ENCODE measurements around the gene SAMD9L. TPM values are rescaled to one million over a fixed set of nuclear protein-coding genes. Genes with fewer than 3 reads are reported as not detected.

SAMD9L gene
- total RNA-seq, 1 experiment from 2014 or later = not detected

- H2AK5ac ChIP-seq (ENCODE audit: insufficient read length, low read length) = no peak overlapping the region
These were observed 16.6 kb upstream of the SAMD9L start for GRCh38 chr7:93164766-93165165.

More at GRCh38 chr7:93164766-93165165, 16.6 kb upstream of the SAMD9L start:
- no peaks in the 10 kb centered on the region for H3K27me3 ChIP-seq (ENCODE audit: insufficient read depth, low read length)
- no peaks in the 10 kb centered on the region for H3K9me3 ChIP-seq (ENCODE audit: control insufficient read depth, low read depth, low read length)
- Mint-ChIP-seq H3K4me1 (no peaks in the 10 kb centered on the region), H3K27ac (no peak overlapping the region), H3K36me3 (ENCODE audit: insufficient read depth in 1 of 3, low read depth in 3 of 3) (no peaks in the 10 kb centered on the region), H3K4me3 (no peak overlapping the region), H3K27me3 (ENCODE audit: low read depth) (peaks cover 34% of the 10 kb centered on the region), H3K9me3 (no peaks in the 10 kb centered on the region)
- H2BK15ac ChIP-seq (ENCODE audit: low read depth, low read length) = no peak overlapping the region
- no peak overlapping the region for H4K8ac ChIP-seq (replicated peaks; ENCODE audit: insufficient read length, low read depth, low read length)
- no peak overlapping the region for H3K27ac ChIP-seq (ENCODE audit: insufficient read length, low read depth, low read length)
- H2BK5ac ChIP-seq (ENCODE audit: insufficient read length, low read length) = no peak overlapping the region
- H3K14ac ChIP-seq (ENCODE audit: insufficient read depth, low read length) = no peak overlapping the region
- H3K23ac ChIP-seq (ENCODE audit: insufficient read length, low read depth, low read length) = no peak overlapping the region
- H3K4ac ChIP-seq (ENCODE audit: low read depth, low read length) = no peak overlapping the region
- no peak for DNase-seq
- H3K4me1 ChIP-seq (ENCODE audit: insufficient read depth, low read length) = no peaks in the 10 kb centered on the region
- no CpG with 5 or more reads among the region's 2 CpGs for WGBS (ENCODE audit: extremely low coverage, insufficient read length, low lambda C conversion rate)
- H3K18ac ChIP-seq (ENCODE audit: insufficient read length, low read depth, low read length) = no peak overlapping the region
- H3K23me2 ChIP-seq (ENCODE audit: insufficient read length, low read depth, low read length, poor library complexity, severe bottlenecking) = no peaks in the 10 kb centered on the region
- H2BK12ac ChIP-seq (ENCODE audit: insufficient read length, low read depth, low read length) = no peak overlapping the region
- no peak overlapping the region for H3K9ac ChIP-seq (ENCODE audit: extremely low read depth, insufficient read length, low read length)
- no peak for TF ChIP-seq CTCF (conservative IDR thresholded peaks at IDR 0.05)
- no peak overlapping the region for H2BK20ac ChIP-seq (ENCODE audit: low read depth, low read length, poor library complexity, severe bottlenecking)
- H4K91ac ChIP-seq (ENCODE audit: insufficient read length, low read depth, low read length) = no peak overlapping the region
- H4K5ac ChIP-seq (ENCODE audit: insufficient read length, low read depth, low read length) = no peak overlapping the region
- H3T11ph ChIP-seq (ENCODE audit: low read length) = no peak overlapping the region
- H3K4me2 ChIP-seq (ENCODE audit: insufficient read depth, insufficient read length, low read length) = no peak overlapping the region
- H2BK120ac ChIP-seq (ENCODE audit: low read depth, low read length, poor library complexity, severe bottlenecking) = no peak overlapping the region
- H3K56ac ChIP-seq (ENCODE audit: insufficient read length, low read depth, low read length) = no peak overlapping the region
- no peaks in the 10 kb centered on the region for H3K79me1 ChIP-seq (ENCODE audit: insufficient read depth, low read depth, low read length, poor library complexity, severe bottlenecking)
- H3K79me2 ChIP-seq (ENCODE audit: insufficient read depth, low read length) = no peaks in the 10 kb centered on the region
- no peak overlapping the region for H2AFZ ChIP-seq (ENCODE audit: low read length)
- no peaks in the 10 kb centered on the region for H4K20me1 ChIP-seq (ENCODE audit: control insufficient read depth, insufficient read depth, insufficient read length)
